ENCODE measurements around the gene RPL7A. TPM values are rescaled to one million over a fixed set of nuclear protein-coding genes. Genes with fewer than 3 reads are reported as not detected.
A peak's percentile ranks its signal among the peaks of the same experiment; 100 is the strongest.

RPL7A gene
- total and polyA plus RNA-seq, 2 donors (not counting 3 experiments of a cell fraction or from before 2014, with no cell fraction given), result 2,112 to 2,329 TPM

DNA sequence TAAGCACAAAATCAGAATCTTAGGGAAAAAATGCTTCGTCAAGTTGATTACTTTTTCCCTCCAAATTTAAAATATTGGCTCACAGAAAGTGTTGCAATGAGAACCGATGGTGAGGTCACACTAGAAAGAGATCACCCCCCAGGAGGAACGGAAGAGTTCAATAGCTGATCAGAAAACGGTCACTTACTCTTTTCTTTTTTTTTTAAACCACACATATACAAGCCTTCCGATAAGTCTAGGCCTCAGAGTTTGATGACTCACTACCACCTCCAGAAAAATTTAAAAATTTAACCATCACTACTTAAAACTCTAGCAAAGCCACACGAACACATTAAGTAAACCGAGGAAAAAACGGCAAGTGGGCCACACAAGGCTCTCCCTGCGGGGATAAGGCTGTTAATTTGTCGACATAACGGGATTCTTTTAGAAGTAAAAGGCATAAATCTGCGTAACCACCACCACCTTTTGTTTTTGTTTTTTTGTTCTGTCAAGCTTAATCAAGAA is 26.6 kb downstream of the RPL7A start:
- H3K79me2 ChIP-seq (ENCODE audit: control insufficient read depth, insufficient read depth, low read length), result peaks cover 61% of the 10 kb centered on the region
- FAIRE-seq (no peak), DNase-seq (ENCODE audit: low read depth, low spot score) (no peak)
- no peaks in the 10 kb centered on the region for H3K9me3 ChIP-seq (replicated peaks; ENCODE audit: control insufficient read depth, insufficient read depth, low read length)
- peak overlapping the region; percentile 90 for H3K4me2 ChIP-seq (ENCODE audit: insufficient read depth, low read length)
- peak overlapping the region; percentile 97 for H3K9ac ChIP-seq (replicated peaks; ENCODE audit: extremely low read depth, insufficient read depth, low read length)
- no peak overlapping the region for H2AFZ ChIP-seq (ENCODE audit: low read depth, low read length)
- BruUV-seq (replicated peaks), result no TSS peak
- peak overlapping the region; percentile 85 for H3K27ac ChIP-seq (ENCODE audit: insufficient read depth, low read depth, low read length)
- dilution Hi-C loops (cut with MboI; ENCODE audit: extremely low pct_ligation_motif_present, low sequenced_read_pairs), result no loop called here
- peaks cover 2% of the 10 kb centered on the region for H4K20me1 ChIP-seq (replicated peaks; ENCODE audit: control insufficient read depth, extremely low read depth, insufficient read depth, low read length)
- H3K27me3 ChIP-seq (ENCODE audit: control insufficient read depth in 2 of 2, insufficient read depth in 2 of 2, low read length in 2 of 2), result no peaks in the 10 kb centered on the region
- H3K9me1 ChIP-seq (replicated peaks; ENCODE audit: control insufficient read depth, extremely low read depth, insufficient read depth, low read length), result no peaks in the 10 kb centered on the region
- ChIA-PET POLR2A (interaction anchor here (1.2 to 1.5 kb wide), 2 partner anchors 27 to 104 kb away, joined by 3 to 6 read pairs; partner anchors contain the start of genes MED22, RPL7A and SLC2A6), CTCF (interaction anchor here (1.0 to 1.9 kb wide), 5 partner anchors 8 to 112 kb away, joined by 3 to 5 read pairs (median 3); no protein-coding TSS in a partner anchor)
- TF ChIP-seq FOS (IDR thresholded peaks at IDR 0.05; ENCODE audit: borderline replicate concordance, insufficient read depth, low read length) (peak; percentile 77), JUN (IDR thresholded peaks at IDR 0.05; ENCODE audit: borderline replicate concordance, insufficient read depth, insufficient read length, low read depth) (no peak)
- intact Hi-C loops (cut with micrococcal nuclease), result loop anchor here (1.0 kb wide), 1 partner anchor 18 kb away; the partner anchor contains the start of genes SURF1 and SURF2
- H3K36me3 ChIP-seq (ENCODE audit: control insufficient read depth in 2 of 2, extremely low read depth in 1 of 2, insufficient read depth in 2 of 2, low read length in 2 of 2), result peaks cover 7 to 21% of the 10 kb centered on the region in 2 experiments
- H3K4me1 ChIP-seq (ENCODE audit: control insufficient read depth, extremely low read depth, insufficient read depth, low read length), result peaks cover 10% of the 10 kb centered on the region
- peak overlapping the region; percentile 40 to 99 (median 99) for H3K4me3 ChIP-seq (replicated peaks in 1 of 3; ENCODE audit: insufficient read depth in 1 of 3, low read depth in 1 of 3, low read length in 3 of 3)

DNA sequence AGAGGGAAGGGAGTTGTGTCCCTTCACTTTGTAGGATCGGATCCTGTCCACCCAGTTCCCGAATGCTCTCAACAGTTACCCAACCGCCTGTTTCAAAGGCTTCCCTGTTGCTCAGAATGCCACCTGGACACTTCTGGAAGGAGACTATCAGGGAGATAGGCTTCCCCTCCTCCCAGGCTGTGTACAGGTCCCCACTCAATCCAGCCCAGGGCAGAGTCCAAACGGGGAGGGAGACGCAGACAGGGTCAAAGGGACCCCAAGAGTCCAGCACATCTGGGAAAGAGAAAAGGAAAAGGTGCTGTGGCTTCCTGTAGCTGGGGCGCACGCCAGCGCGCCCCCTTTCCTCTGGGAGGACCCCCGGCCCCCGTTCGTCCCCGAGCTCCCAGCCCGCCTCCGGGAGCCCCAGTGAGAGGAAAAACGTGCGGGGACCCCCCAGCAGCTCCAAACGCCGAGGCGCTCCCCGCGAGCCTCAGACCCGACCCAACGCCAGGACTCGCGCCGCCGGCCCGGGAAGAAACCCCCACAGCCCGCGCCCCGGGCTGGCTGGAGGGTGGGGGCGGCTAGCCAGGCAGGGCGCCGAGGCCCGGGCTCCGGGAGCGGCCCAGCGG is 27.2 kb downstream of the RPL7A start:
- ChIA-PET POLR2A (interaction anchor here (1.2 to 1.5 kb wide), 2 partner anchors 27 to 103 kb away, joined by 3 to 6 read pairs; partner anchors contain the start of genes MED22, RPL7A and SLC2A6), CTCF (interaction anchor here (1.0 to 1.9 kb wide), 5 partner anchors 9 to 111 kb away, joined by 3 to 5 read pairs (median 3); no protein-coding TSS in a partner anchor)
- TF ChIP-seq FOS (IDR thresholded peaks at IDR 0.05; ENCODE audit: borderline replicate concordance, insufficient read depth, low read length) (no peak), POLR2AphosphoS5 (IDR thresholded peaks at IDR 0.05; ENCODE audit: insufficient read depth, low read depth, low read length) (no peak)
- peaks cover 10% of the 10 kb centered on the region for H3K4me1 ChIP-seq (ENCODE audit: control insufficient read depth, extremely low read depth, insufficient read depth, low read length)
- H3K79me2 ChIP-seq (ENCODE audit: control insufficient read depth, insufficient read depth, low read length), result peaks cover 56% of the 10 kb centered on the region
- H3K9me3 ChIP-seq (replicated peaks; ENCODE audit: control insufficient read depth, insufficient read depth, low read length), result no peaks in the 10 kb centered on the region
- H3K4me2 ChIP-seq (ENCODE audit: insufficient read depth, low read length), result peak overlapping the region; percentile 90
- FAIRE-seq (peak; percentile 61), DNase-seq (ENCODE audit: low read depth, low spot score) (peak; percentile 58)
- H3K27ac ChIP-seq (ENCODE audit: insufficient read depth, low read depth, low read length), result peak overlapping the region; percentile 85
- H3K36me3 ChIP-seq (ENCODE audit: control insufficient read depth in 2 of 2, extremely low read depth in 1 of 2, insufficient read depth in 2 of 2, low read length in 2 of 2), result peaks cover 5 to 17% of the 10 kb centered on the region in 2 experiments
- H2AFZ ChIP-seq (ENCODE audit: low read depth, low read length), result no peak overlapping the region
- BruUV-seq (replicated peaks), result TSS peak; percentile 39
- H3K9me1 ChIP-seq (replicated peaks; ENCODE audit: control insufficient read depth, extremely low read depth, insufficient read depth, low read length), result no peaks in the 10 kb centered on the region
- H3K9ac ChIP-seq (replicated peaks; ENCODE audit: extremely low read depth, insufficient read depth, low read length), result peak overlapping the region; percentile 97
- H4K20me1 ChIP-seq (replicated peaks; ENCODE audit: control insufficient read depth, extremely low read depth, insufficient read depth, low read length), result peaks cover 2% of the 10 kb centered on the region
- intact Hi-C loops (cut with micrococcal nuclease), result loop anchor here (1.0 kb wide), 1 partner anchor 19 kb away; the partner anchor contains the start of genes SURF1 and SURF2
- dilution Hi-C loops (cut with MboI; ENCODE audit: extremely low pct_ligation_motif_present, low sequenced_read_pairs), result no loop called here
- no peaks in the 10 kb centered on the region for H3K27me3 ChIP-seq (ENCODE audit: control insufficient read depth in 2 of 2, insufficient read depth in 2 of 2, low read length in 2 of 2)
- H3K4me3 ChIP-seq (replicated peaks in 1 of 3; ENCODE audit: insufficient read depth in 1 of 3, low read depth in 1 of 3, low read length in 3 of 3), result peak overlapping the region; percentile 40 to 99 (median 99)
